SK-N-SH (cell line): ENCODE data around the gene AGO4. TPM values are rescaled to one million over a fixed set of nuclear protein-coding genes. Genes with fewer than 3 reads are reported as not detected.

Experiments used
- CTCF ChIA-PET: fragments of 300-600, 350-600 bp; formaldehyde crosslinking; extraction: SDS; loops from one replicate; lab custom pipeline; 2021; lab: Yijun Ruan, JAX
- POLR2A ChIA-PET: fragments of 350-600 bp; sonication (Branson Sonifier 250); formaldehyde crosslinking; extraction: SDS; loops from one replicate; lab custom pipeline; 2020; ENCODE audit warnings: antibody characterized with exemption, inconsistent platforms; lab: Yijun Ruan, JAX
- DNase-seq: peaks from one replicate; pipeline ENCODE4 v3.0.0; 2012
- H2AFZ ChIP-seq: fragments of 200-600 bp; sonication (generic); 2 replicates; pipeline ENCODE4 v1.8.1; 2016; ENCODE audit warnings: antibody characterized with exemption, mild to moderate bottlenecking, low read depth
- H3F3A ChIP-seq: fragments of 200-600 bp; sonication (generic); replicated peaks from 2 replicates; pipeline ENCODE3; 2016; ENCODE audit warnings: antibody characterized with exemption, mild to moderate bottlenecking; ENCODE audit not compliant: insufficient read depth
- H3K27ac ChIP-seq, 2 experiments: fragments of 200-500 bp in 1 of 2; fragments of 200-600 bp in 1 of 2; sonication (Bioruptor generic) in 1 of 2; sonication (generic), shearing (Covaris generic) in 1 of 2; 2 replicates each; pipeline versions ENCODE4 v1.5.1 to v1.6.1; 2014 to 2016; ENCODE audit warnings: low read depth in 2 of 2, inconsistent platforms in 1 of 2, low read length in 1 of 2, mild to moderate bottlenecking in 1 of 2, mixed read lengths in 1 of 2
- H3K27me3 ChIP-seq: fragments of 200-600 bp; sonication (generic), shearing (Covaris generic); 2 replicates; pipeline ENCODE4 v1.6.1; 2016; ENCODE audit warnings: mixed run types; ENCODE audit not compliant: insufficient read depth
- H3K36me3 ChIP-seq, 2 experiments: fragments of 200-500 bp in 1 of 2; fragments of 200-600 bp in 1 of 2; sonication (Bioruptor generic) in 1 of 2; sonication (generic) in 1 of 2; replicated peaks in 1 of 2; 2 replicates each; pipeline versions ENCODE3 to v1.5.1; 2014 to 2016; ENCODE audit warnings: low read length in 1 of 2, mild to moderate bottlenecking in 1 of 2; ENCODE audit not compliant: insufficient read depth in 2 of 2, control insufficient read depth in 1 of 2
- H3K4me1 ChIP-seq, 2 experiments: fragments of 200-500 bp in 1 of 2; fragments of 200-600 bp in 1 of 2; sonication (Bioruptor generic) in 1 of 2; sonication (generic), shearing (Covaris generic) in 1 of 2; 2 replicates each; pipeline versions ENCODE4 v1.5.1 to v1.6.1; 2014 to 2016; ENCODE audit warnings: low read depth in 1 of 2, low read length in 1 of 2, mixed run types in 1 of 2; ENCODE audit not compliant: insufficient read depth in 2 of 2, control insufficient read depth in 1 of 2
- H3K4me2 ChIP-seq: fragments of 200-600 bp; sonication (generic), shearing (Covaris generic); 2 replicates; pipeline ENCODE4 v1.6.1; 2017; ENCODE audit warnings: mixed run types
- H3K4me3 ChIP-seq, 2 experiments: fragments of 200-500 bp in 1 of 2; fragments of 200-600 bp in 1 of 2; sonication (Bioruptor generic) in 1 of 2; sonication (generic), shearing (Covaris generic) in 1 of 2; 2 replicates each; pipeline versions ENCODE4 v1.5.1 to v1.8.1; 2014 to 2016; ENCODE audit warnings: low read depth in 2 of 2, inconsistent platforms in 1 of 2, low read length in 1 of 2, mild to moderate bottlenecking in 1 of 2, mixed read lengths in 1 of 2, moderate library complexity in 1 of 2
- H3K79me2 ChIP-seq: fragments of 200-600 bp; sonication (generic); 2 replicates; pipeline ENCODE4 v1.8.1; 2017; ENCODE audit warnings: mild to moderate bottlenecking; ENCODE audit not compliant: insufficient read depth
- H3K9ac ChIP-seq: fragments of 200-600 bp; sonication (generic); 2 replicates; pipeline ENCODE4 v1.6.1; 2017; ENCODE audit warnings: mixed run types
- H3K9me2 ChIP-seq: fragments of 200-600 bp; sonication (generic); 2 replicates; pipeline ENCODE4 v1.6.1; 2017; ENCODE audit warnings: mixed run types
- H3K9me3 ChIP-seq: fragments of 200-600 bp; sonication (generic); 2 replicates; pipeline ENCODE4 v1.6.1; 2017; ENCODE audit warnings: mixed run types, mild to moderate bottlenecking, moderate library complexity
- H4K20me1 ChIP-seq: fragments of 200-600 bp; sonication (generic); 2 replicates; pipeline ENCODE4 v1.6.1; 2017; ENCODE audit warnings: mild to moderate bottlenecking, mixed run types; ENCODE audit not compliant: insufficient read depth
- EZH2phosphoT487 ChIP-seq: fragments of 200-600 bp; sonication (generic); IDR thresholded peaks from 2 replicates; pipeline ENCODE4 v1.6.1; 2017; ENCODE audit warnings: low read depth, mixed run types, mild to moderate bottlenecking, antibody characterized with exemption, moderate library complexity, borderline replicate concordance
- PBX3 ChIP-seq: IDR thresholded peaks from 2 replicates; pipeline ENCODE4; 2012
- RAD21 ChIP-seq: IDR thresholded peaks from 2 replicates; pipeline ENCODE4 v1.6.1; 2012; ENCODE audit warnings: mild to moderate bottlenecking, low read length
- SIN3A ChIP-seq: IDR thresholded peaks from 2 replicates; pipeline ENCODE4 v1.6.1; 2012; ENCODE audit warnings: low read depth, mild to moderate bottlenecking, low read length, moderate library complexity, borderline replicate concordance
- TCF12 ChIP-seq: IDR thresholded peaks from 2 replicates; pipeline ENCODE4 v1.4.0; 2012
- WGBS: methylation state at CpG from one replicate; pipeline ENCODE4 v1.1.6; 2017; ENCODE audit warnings: low lambda C conversion rate; 5-methylcytosine and 5-hydroxymethylcytosine counted together
- polyA plus RNA-seq, 3 experiments: library from polyadenylated mRNA; depleted of rRNA; stranded (reverse); fragments of >200 nt; gene quantifications; 2 replicates each; pipeline ENCODE4 v1.2.3, GENCODE V29; 2012

The AGO4 gene
- polyA plus RNA-seq, 1 of the 3 experiments (the other 2 are of a cell fraction), result 4.8 TPM

- Histone ChIP-seq H3K4me3 (no peak overlapping the region), H2AFZ (no peak overlapping the region), H3K9me2 (no peaks in the 10 kb centered on the region), H3K9me3 (no peaks in the 10 kb centered on the region), H3K4me1 (no peaks in the 10 kb centered on the region), H3K27ac (no peak overlapping the region), H3K27me3 (no peaks in the 10 kb centered on the region), H4K20me1 (no peaks in the 10 kb centered on the region), H3K9ac (no peak overlapping the region), H3F3A (no peaks in the 10 kb centered on the region), H3K4me2 (no peak overlapping the region), H3K36me3 (peaks cover 44 to 52% of the 10 kb centered on the region in 2 experiments), H3K79me2 (no peaks in the 10 kb centered on the region)
- WGBS, result 89% methylated on average over 2 of the region's 2 CpGs
- POLR2A ChIA-PET, result no interaction called here
- no peak for DNase-seq
- CTCF ChIA-PET, result no interaction called here
- TF ChIP-seq TCF12, result no peak
- TF ChIP-seq RAD21, result no peak
- TF ChIP-seq PBX3, result no peak
- no peak for TF ChIP-seq EZH2phosphoT487
- no peak for TF ChIP-seq SIN3A
These were observed 94.9 kb downstream of the AGO4 start for GRCh38 chr1:35902671-35903070.

Other genes with a start within 250 kb of the AGO4 start
- gene TFAP2E, start 234.7 kb upstream of the AGO4 start, polyA plus RNA-seq (2012; rRNA removed), result 0.59 and 0.68 TPM in 2 replicates
- gene PSMB2, start 166.5 kb upstream of the AGO4 start, polyA plus RNA-seq (2012; rRNA removed), result 78.3 and 83.5 TPM in 2 replicates
- gene C1orf216, start 89.1 kb upstream of the AGO4 start, polyA plus RNA-seq (2012; rRNA removed), result 20.0 and 28.3 TPM in 2 replicates
- 4.9 TPM in 2 replicates for gene CLSPN, start 38.0 kb upstream of the AGO4 start, polyA plus RNA-seq (2012; rRNA removed)
- 7.8 and 9.5 TPM in 2 replicates for gene AGO1, start 75.2 kb downstream of the AGO4 start, polyA plus RNA-seq (2012; rRNA removed)
- gene AGO3, start 123.1 kb downstream of the AGO4 start, polyA plus RNA-seq (2012; rRNA removed), result 6.7 and 7.7 TPM in 2 replicates